ENCODE data around the gene GAK.

Gene GAK

GRCh38 chr4:836003-836511 is 96.1 kb downstream of the GAK start:
- Mint-ChIP-seq H3K4me1 (ENCODE audit: low read depth) (peaks cover 3% of the 10 kb centered on the region), H3K27me3 (ENCODE audit: low read depth) (no peaks in the 10 kb centered on the region), H3K4me3 (no peak overlapping the region), H3K27ac (no peak overlapping the region), H3K36me3 (ENCODE audit: low read depth) (peaks cover 4% of the 10 kb centered on the region), H3K9me3 (peaks cover 28% of the 10 kb centered on the region)
- DNase-seq (ENCODE audit: low spot score), result no peak

GRCh38 chr4:835148-836002 is 96.7 kb downstream of the GAK start:
- no peak overlapping the region for H3K4me3 Mint-ChIP-seq
- H3K9me3 Mint-ChIP-seq, result peaks cover 28% of the 10 kb centered on the region
- no peak overlapping the region for H3K27ac Mint-ChIP-seq
- DNase-seq (ENCODE audit: low spot score), result no peak
- H3K27me3 Mint-ChIP-seq (ENCODE audit: low read depth), result no peaks in the 10 kb centered on the region
- peaks cover 4% of the 10 kb centered on the region for H3K36me3 Mint-ChIP-seq (ENCODE audit: low read depth)
- H3K4me1 Mint-ChIP-seq (ENCODE audit: low read depth), result peaks cover 3% of the 10 kb centered on the region

- no peaks in the 10 kb centered on the region for H3K4me1 Mint-ChIP-seq (ENCODE audit: low read depth)
- DNase-seq (ENCODE audit: low spot score), result no peak
- H3K27me3 Mint-ChIP-seq (ENCODE audit: low read depth), result no peaks in the 10 kb centered on the region
- H3K36me3 Mint-ChIP-seq (ENCODE audit: low read depth), result peaks cover 1% of the 10 kb centered on the region
- no peak overlapping the region for H3K4me3 Mint-ChIP-seq
- H3K27ac Mint-ChIP-seq, result no peak overlapping the region
- peaks cover 21% of the 10 kb centered on the region for H3K9me3 Mint-ChIP-seq
These were observed 97.6 kb downstream of the GAK start for GRCh38 chr4:834368-835147.

- peaks cover 16% of the 10 kb centered on the region for H3K9me3 Mint-ChIP-seq
- H3K4me3 Mint-ChIP-seq, result no peak overlapping the region
- no peaks in the 10 kb centered on the region for H3K27me3 Mint-ChIP-seq (ENCODE audit: low read depth)
- no peaks in the 10 kb centered on the region for H3K4me1 Mint-ChIP-seq (ENCODE audit: low read depth)
- H3K27ac Mint-ChIP-seq, result no peak overlapping the region
- no peak for DNase-seq (ENCODE audit: low spot score)
- no peaks in the 10 kb centered on the region for H3K36me3 Mint-ChIP-seq (ENCODE audit: low read depth)
These were observed 98.3 kb downstream of the GAK start for GRCh38 chr4:833731-834367.

- H3K4me1 Mint-ChIP-seq (ENCODE audit: low read depth), result no peaks in the 10 kb centered on the region
- peaks cover 4% of the 10 kb centered on the region for H3K27me3 Mint-ChIP-seq (ENCODE audit: low read depth)
- H3K9me3 Mint-ChIP-seq, result peaks cover 12% of the 10 kb centered on the region
- DNase-seq (ENCODE audit: low spot score), result no peak
- H3K27ac Mint-ChIP-seq, result no peak overlapping the region
- no peak overlapping the region for H3K4me3 Mint-ChIP-seq
- no peaks in the 10 kb centered on the region for H3K36me3 Mint-ChIP-seq (ENCODE audit: low read depth)
These were observed 99.0 kb downstream of the GAK start for GRCh38 chr4:833156-833555.

GRCh38 chr4:832536-832935 is 99.6 kb downstream of the GAK start:
- no peaks in the 10 kb centered on the region for H3K4me1 Mint-ChIP-seq (ENCODE audit: low read depth)
- no peak for DNase-seq (ENCODE audit: low spot score)
- no peak overlapping the region for H3K4me3 Mint-ChIP-seq
- peaks cover 10% of the 10 kb centered on the region for H3K27me3 Mint-ChIP-seq (ENCODE audit: low read depth)
- peaks cover 6% of the 10 kb centered on the region for H3K9me3 Mint-ChIP-seq
- H3K27ac Mint-ChIP-seq, result no peak overlapping the region
- peaks cover 2% of the 10 kb centered on the region for H3K36me3 Mint-ChIP-seq (ENCODE audit: low read depth)

- peaks cover 2% of the 10 kb centered on the region for H3K36me3 Mint-ChIP-seq (ENCODE audit: low read depth)
- H3K27me3 Mint-ChIP-seq (ENCODE audit: low read depth), result peaks cover 14% of the 10 kb centered on the region
- no peak overlapping the region for H3K4me3 Mint-ChIP-seq
- DNase-seq (ENCODE audit: low spot score), result no peak
- H3K4me1 Mint-ChIP-seq (ENCODE audit: low read depth), result no peaks in the 10 kb centered on the region
- H3K27ac Mint-ChIP-seq, result no peak overlapping the region
- peaks cover 2% of the 10 kb centered on the region for H3K9me3 Mint-ChIP-seq
These were observed 100.0 kb downstream of the GAK start for GRCh38 chr4:832108-832507.

- no peaks in the 10 kb centered on the region for H3K4me1 Mint-ChIP-seq (ENCODE audit: low read depth)
- peaks cover 18% of the 10 kb centered on the region for H3K27me3 Mint-ChIP-seq (ENCODE audit: low read depth)
- H3K4me3 Mint-ChIP-seq, result no peak overlapping the region
- H3K9me3 Mint-ChIP-seq, result no peaks in the 10 kb centered on the region
- H3K36me3 Mint-ChIP-seq (ENCODE audit: low read depth), result peaks cover 2% of the 10 kb centered on the region
- no peak for DNase-seq (ENCODE audit: low spot score)
- H3K27ac Mint-ChIP-seq, result no peak overlapping the region
These were observed 100.7 kb downstream of the GAK start for GRCh38 chr4:831483-831805.

GRCh38 chr4:830601-831482 is 101.3 kb downstream of the GAK start:
- Mint-ChIP-seq H3K27me3 (ENCODE audit: low read depth) (peaks cover 18% of the 10 kb centered on the region), H3K27ac (no peak overlapping the region)

GRCh38 chr4:829761-830600 is 102.1 kb downstream of the GAK start:
- no peak for DNase-seq (ENCODE audit: low spot score)
- Mint-ChIP-seq H3K9me3 (no peaks in the 10 kb centered on the region), H3K4me1 (ENCODE audit: low read depth) (no peaks in the 10 kb centered on the region), H3K36me3 (ENCODE audit: low read depth) (peaks cover 2% of the 10 kb centered on the region), H3K27ac (no peak overlapping the region), H3K27me3 (ENCODE audit: low read depth) (peaks cover 18% of the 10 kb centered on the region), H3K4me3 (no peak overlapping the region)

More at GRCh38 chr4:830601-831482, 101.3 kb downstream of the GAK start:
- Mint-ChIP-seq H3K36me3 (ENCODE audit: low read depth) (peaks cover 2% of the 10 kb centered on the region), H3K9me3 (no peaks in the 10 kb centered on the region), H3K4me1 (ENCODE audit: low read depth) (no peaks in the 10 kb centered on the region), H3K4me3 (no peak overlapping the region)
- DNase-seq (ENCODE audit: low spot score), result no peak

GRCh38 chr4:829291-829690 is 102.8 kb downstream of the GAK start:
- H3K36me3 Mint-ChIP-seq (ENCODE audit: low read depth), result peaks cover 2% of the 10 kb centered on the region
- no peaks in the 10 kb centered on the region for H3K4me1 Mint-ChIP-seq (ENCODE audit: low read depth)
- H3K4me3 Mint-ChIP-seq, result no peak overlapping the region
- no peaks in the 10 kb centered on the region for H3K9me3 Mint-ChIP-seq
- H3K27ac Mint-ChIP-seq, result no peak overlapping the region
- H3K27me3 Mint-ChIP-seq (ENCODE audit: low read depth), result peaks cover 25% of the 10 kb centered on the region
- no peak for DNase-seq (ENCODE audit: low spot score)

- H3K4me1 Mint-ChIP-seq (ENCODE audit: low read depth), result no peaks in the 10 kb centered on the region
- no peaks in the 10 kb centered on the region for H3K9me3 Mint-ChIP-seq
- peaks cover 25% of the 10 kb centered on the region for H3K27me3 Mint-ChIP-seq (ENCODE audit: low read depth)
- no peak for DNase-seq (ENCODE audit: low spot score)
- H3K27ac Mint-ChIP-seq, result no peak overlapping the region
- peaks cover 2% of the 10 kb centered on the region for H3K36me3 Mint-ChIP-seq (ENCODE audit: low read depth)
- no peak overlapping the region for H3K4me3 Mint-ChIP-seq
These were observed 103.4 kb downstream of the GAK start for GRCh38 chr4:828641-829271.
